Memory B cell (primary cell): ENCODE results near the gene CLCN2.

Source experiments
- ATAC-seq: fragments of 150-1000 bp; cut with Tn5 transposase; 2 replicates; pipeline ENCODE4 v1.10.0; 2021; ENCODE audit warnings: low read depth, mild to moderate bottlenecking, moderate library complexity
- DNase-seq, 2 donors: peaks; one replicate each; pipeline ENCODE4 v3.0.0; 2022; ENCODE audit warnings: low spot score in 2 of 2
- H3K27ac Mint-ChIP-seq: one replicate; pipeline ENCODE4 v1.8.0; 2022; ENCODE audit warnings: mild to moderate bottlenecking, moderate library complexity, mixed read lengths
- H3K27me3 Mint-ChIP-seq: one replicate; pipeline ENCODE4 v1.8.0; 2022; ENCODE audit warnings: mixed read lengths
- H3K36me3 Mint-ChIP-seq: one replicate; pipeline ENCODE4 v1.8.0; 2022; ENCODE audit warnings: mild to moderate bottlenecking, mixed read lengths
- H3K4me1 Mint-ChIP-seq: one replicate; pipeline ENCODE4 v1.8.0; 2022; ENCODE audit warnings: mixed read lengths
- H3K4me3 Mint-ChIP-seq: one replicate; pipeline ENCODE4 v1.8.0; 2022; ENCODE audit warnings: mild to moderate bottlenecking, moderate library complexity, mixed read lengths
- H3K9me3 Mint-ChIP-seq: one replicate; pipeline ENCODE4 v1.8.0; 2022; ENCODE audit warnings: mixed read lengths

CLCN2 gene

DNA sequence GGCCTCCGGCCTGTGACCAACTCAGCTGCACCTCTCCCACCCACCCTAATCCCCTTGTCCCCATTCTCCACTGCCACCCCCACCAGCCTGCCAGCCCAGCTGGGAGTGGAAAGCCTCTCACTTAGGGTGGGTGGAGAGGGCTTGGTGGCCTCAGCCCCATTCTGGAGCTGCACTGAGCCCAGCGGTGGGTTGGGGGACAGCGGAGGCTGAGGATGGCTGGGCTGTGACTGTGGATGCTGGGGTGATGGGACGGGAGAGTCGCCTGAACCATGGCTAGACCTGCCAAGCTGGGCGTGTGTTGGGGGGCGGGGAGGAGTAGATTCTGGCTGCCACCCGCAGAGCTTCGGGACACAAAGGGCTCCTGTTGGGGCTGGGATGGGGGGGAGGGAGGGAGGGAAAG, 1.8 kb downstream of the CLCN2 start:
- Mint-ChIP-seq H3K4me3 (peak overlapping the region; percentile 62), H3K36me3 (no peaks in the 10 kb centered on the region)

DNA sequence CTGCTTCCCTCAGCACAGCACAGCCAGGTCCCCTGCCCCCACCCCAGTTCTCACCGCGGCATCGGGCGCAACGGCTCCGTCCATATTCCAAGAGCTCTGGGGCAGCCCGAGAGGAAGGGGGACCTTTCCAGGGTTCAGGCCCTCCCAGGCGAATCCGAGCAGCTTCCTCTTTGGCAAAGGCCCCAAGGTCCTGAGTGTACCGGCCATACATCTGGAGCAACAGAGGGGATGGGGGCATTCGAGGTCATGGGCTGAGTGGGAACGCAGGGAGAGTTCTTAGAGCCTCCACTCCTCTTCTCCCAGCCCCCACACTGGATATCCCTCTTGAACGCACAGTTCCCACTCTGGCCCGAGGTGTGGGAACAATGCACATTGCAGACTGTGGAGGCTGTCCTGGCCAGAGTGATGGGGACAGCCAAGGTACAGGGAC, 2.5 kb downstream of the CLCN2 start:
- H3K9me3 Mint-ChIP-seq = no peaks in the 10 kb centered on the region
- peak overlapping the region; percentile 41 for H3K4me3 Mint-ChIP-seq
- DNase-seq = no peak
- H3K27me3 Mint-ChIP-seq = no peaks in the 10 kb centered on the region
- H3K27ac Mint-ChIP-seq = no peak overlapping the region
- no peak for ATAC-seq
- H3K36me3 Mint-ChIP-seq = no peaks in the 10 kb centered on the region
- H3K4me1 Mint-ChIP-seq = peaks cover 17% of the 10 kb centered on the region

More for the DNA sequence above, 1.8 kb downstream of the CLCN2 start:
- H3K4me1 Mint-ChIP-seq = peaks cover 21% of the 10 kb centered on the region
- H3K27ac Mint-ChIP-seq = no peak overlapping the region
- no peak for ATAC-seq
- no peaks in the 10 kb centered on the region for H3K9me3 Mint-ChIP-seq
- DNase-seq = no peak
- no peaks in the 10 kb centered on the region for H3K27me3 Mint-ChIP-seq

DNA sequence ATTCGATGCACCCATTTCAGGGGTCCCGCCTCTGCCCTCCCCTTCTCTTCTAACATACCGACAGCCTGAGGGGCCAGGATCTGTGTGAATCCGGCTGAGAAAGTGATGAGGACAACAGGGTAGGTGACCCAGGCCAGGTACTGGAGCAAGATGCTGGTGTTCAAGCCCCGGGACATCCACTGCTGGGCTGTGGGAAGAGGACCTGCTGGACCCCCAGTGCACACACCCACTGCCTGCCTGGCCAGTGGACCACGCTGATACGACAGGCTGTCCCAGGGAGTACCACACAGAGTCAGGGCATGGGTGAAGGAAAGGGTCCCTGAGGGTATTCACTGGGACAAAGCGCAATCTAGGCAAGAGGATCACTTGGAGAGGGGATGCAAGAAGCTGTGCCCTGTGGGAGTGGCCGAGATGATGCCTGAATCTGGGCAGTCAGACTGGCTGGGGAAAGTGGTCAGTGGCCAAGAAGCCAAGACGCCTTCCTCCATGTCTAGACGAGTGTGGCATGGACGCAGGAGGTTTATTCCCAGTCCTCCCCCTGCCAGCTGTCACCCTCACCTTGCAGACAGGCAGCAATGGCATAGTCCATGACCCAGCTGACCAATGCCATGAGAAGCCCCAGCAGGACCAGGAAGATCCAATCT, 3.2 kb downstream of the CLCN2 start:
- no peaks in the 10 kb centered on the region for H3K36me3 Mint-ChIP-seq
- H3K9me3 Mint-ChIP-seq = no peaks in the 10 kb centered on the region
- no peak for DNase-seq
- no peak overlapping the region for H3K27ac Mint-ChIP-seq
- no peaks in the 10 kb centered on the region for H3K27me3 Mint-ChIP-seq
- H3K4me3 Mint-ChIP-seq = no peak overlapping the region
- peaks cover 14% of the 10 kb centered on the region for H3K4me1 Mint-ChIP-seq
- ATAC-seq = no peak

DNA sequence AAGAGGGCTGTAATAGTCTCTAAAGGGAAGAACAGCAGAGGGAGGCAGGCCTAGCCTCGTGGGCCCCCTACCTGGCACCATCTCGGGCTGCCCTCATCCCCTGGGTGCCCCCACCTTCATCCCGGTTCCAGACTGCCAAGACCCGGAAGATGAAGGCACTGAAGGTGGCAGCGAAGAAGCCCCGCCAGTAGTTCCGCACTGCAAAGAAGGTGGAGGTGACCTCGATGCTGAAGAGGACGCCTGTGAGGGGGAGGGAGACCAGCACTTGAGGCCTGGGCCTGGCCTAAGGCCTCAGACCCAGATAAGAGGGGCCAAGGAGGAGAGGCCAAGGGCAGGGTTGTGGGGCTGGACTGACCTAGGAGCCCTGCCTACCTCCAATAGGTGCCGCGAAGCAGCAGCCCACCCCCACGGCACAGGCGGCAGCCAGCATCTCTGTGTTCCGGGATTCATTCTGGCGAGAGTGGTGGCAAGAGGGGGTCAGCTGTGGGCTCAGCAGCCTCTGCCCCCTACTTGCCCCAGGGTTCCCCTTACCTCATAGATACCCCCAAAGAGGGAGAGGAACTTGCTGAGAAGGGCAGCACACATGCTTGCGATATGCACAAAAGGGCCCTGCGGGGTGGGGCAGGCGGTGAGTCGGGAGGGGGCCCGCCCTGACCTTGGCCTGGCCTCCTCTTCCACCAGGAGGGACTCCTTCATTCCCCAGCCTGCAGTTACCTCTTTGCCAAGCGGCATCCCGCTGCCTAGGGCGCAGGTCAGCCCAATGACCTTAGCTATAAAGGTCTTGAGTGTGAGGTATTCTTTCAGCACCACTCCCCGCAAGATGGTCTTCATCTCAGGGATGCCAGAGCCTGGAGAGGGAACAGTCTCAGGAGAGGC, 3.9 kb downstream of the CLCN2 start:
- Mint-ChIP-seq H3K36me3 (no peaks in the 10 kb centered on the region), H3K4me3 (no peak overlapping the region), H3K27ac (no peak overlapping the region), H3K9me3 (no peaks in the 10 kb centered on the region), H3K27me3 (no peaks in the 10 kb centered on the region), H3K4me1 (peaks cover 13% of the 10 kb centered on the region)
- DNase-seq (no peak), ATAC-seq (no peak)

DNA sequence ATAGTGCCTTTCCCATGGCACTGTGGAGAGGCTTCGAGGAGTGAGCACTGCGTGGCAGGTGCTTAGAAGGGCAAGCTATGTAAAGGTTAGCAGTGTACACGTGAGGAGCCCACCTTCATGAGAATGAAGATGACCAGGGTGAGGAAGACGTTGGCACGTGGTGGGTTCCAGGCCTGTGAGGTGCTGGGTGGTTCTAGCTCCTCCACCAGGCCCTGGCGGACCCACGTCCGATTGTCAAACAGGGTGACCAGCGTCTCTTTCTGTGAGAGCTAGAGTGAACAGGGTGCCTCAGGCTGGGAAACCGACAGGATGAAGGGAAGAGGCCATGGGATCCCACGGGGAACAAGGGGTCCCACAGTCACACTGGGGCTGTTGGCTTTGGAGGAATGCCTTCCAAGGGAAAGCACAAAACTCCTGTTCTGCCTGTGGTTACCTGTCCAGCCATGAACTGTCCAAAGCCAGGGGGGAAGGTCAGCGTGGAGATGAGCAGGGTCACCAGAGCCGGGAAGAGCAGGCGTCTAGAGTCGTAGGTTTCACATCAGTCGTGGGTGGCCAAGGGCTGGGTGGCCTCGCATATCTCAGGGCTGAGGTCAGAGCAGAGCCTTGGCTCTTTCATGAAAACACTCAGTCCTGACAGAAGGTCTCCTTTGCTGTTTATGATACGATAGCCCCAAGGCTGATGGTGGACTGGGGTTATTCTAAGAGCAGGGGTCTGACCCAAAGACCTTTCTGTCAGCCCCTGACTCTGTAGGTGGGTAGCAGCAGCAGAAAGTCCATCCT, 6.0 kb downstream of the CLCN2 start:
- peaks cover 5% of the 10 kb centered on the region for H3K4me1 Mint-ChIP-seq
- H3K36me3 Mint-ChIP-seq = no peaks in the 10 kb centered on the region
- H3K27ac Mint-ChIP-seq = no peak overlapping the region
- H3K4me3 Mint-ChIP-seq = no peak overlapping the region
- no peaks in the 10 kb centered on the region for H3K9me3 Mint-ChIP-seq
- ATAC-seq (no peak), DNase-seq (no peak)
- no peaks in the 10 kb centered on the region for H3K27me3 Mint-ChIP-seq

DNA sequence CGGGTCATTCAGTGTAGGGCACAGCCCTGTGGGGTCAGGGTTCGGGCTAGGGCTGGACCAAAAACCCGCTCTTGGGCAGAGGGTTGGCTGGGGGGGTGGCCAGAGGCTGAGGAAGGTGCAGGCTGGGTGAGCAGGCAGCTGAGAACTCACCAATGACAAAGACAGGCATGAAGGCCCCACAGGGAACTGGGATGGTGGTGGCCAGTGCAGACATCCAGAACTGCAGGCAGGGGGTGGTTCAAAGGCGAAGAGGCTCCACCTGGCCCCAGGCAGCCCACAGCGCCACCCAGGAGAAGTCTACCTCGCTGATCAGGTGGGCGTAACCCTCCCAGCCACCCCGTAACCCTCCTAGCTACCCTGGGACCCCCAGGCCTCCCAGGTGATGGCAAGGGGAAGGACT, 6.7 kb downstream of the CLCN2 start:
- ATAC-seq (no peak), DNase-seq (no peak)
- Mint-ChIP-seq H3K9me3 (no peaks in the 10 kb centered on the region), H3K4me3 (no peak overlapping the region), H3K27ac (no peak overlapping the region), H3K36me3 (no peaks in the 10 kb centered on the region), H3K4me1 (peaks cover 2% of the 10 kb centered on the region), H3K27me3 (no peaks in the 10 kb centered on the region)

DNA sequence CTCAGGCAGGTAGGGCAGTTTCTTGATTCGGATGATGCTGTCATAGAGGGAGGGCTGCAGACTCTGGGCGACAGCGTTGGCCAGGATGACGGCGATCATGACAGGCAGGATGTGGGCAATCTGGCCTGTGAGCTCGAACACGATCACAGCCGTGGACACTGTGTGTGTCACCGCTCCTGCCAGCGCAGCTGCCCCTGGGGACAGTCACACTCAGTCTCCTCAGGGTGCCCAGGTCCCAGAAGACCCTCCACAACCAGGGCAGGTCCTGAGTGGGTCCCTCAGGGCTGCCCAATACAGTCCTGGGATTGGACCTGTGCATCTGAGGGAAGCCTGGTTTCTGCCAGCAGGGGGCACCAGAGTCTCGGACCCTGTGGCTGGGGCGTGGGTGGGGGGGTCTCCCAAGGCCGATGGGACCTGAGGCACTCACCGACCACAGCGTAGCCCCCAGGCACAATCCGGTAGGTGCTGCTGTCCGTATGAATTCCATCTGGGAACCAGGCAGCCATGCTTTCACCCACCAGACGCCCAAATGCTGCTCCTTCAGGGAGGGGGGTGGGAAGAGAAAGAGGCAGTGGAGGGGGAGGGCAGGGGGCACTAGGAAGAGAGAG, 7.2 kb downstream of the CLCN2 start:
- DNase-seq (peak; percentile 55 to 61), ATAC-seq (peak; percentile 84)
- Mint-ChIP-seq H3K36me3 (no peaks in the 10 kb centered on the region), H3K27ac (no peak overlapping the region), H3K27me3 (no peaks in the 10 kb centered on the region), H3K4me1 (peaks cover 2% of the 10 kb centered on the region), H3K4me3 (no peak overlapping the region), H3K9me3 (no peaks in the 10 kb centered on the region)

DNA sequence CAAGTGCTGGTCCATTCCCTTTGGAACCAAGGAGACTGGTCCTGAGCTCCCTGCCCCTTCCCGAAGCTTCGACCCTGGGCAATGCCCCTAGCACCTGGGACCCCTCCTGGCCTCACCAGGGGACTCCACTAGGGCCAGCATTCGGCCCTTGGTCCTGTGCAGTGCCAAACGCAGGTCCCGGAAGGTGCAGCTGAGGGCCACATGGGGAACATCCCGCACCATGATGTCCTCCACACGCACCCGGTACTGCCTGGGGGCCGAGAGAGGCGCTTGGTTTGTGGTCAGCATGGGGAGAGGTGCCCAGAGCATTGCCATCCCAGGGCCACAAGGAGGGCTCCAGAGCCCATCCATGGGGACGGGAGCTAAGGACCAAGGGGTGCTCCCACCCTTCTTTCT, 7.9 kb downstream of the CLCN2 start:
- H3K27me3 Mint-ChIP-seq = no peaks in the 10 kb centered on the region
- H3K4me3 Mint-ChIP-seq = no peak overlapping the region
- DNase-seq (no peak), ATAC-seq (no peak)
- no peaks in the 10 kb centered on the region for H3K9me3 Mint-ChIP-seq
- H3K4me1 Mint-ChIP-seq = peaks cover 2% of the 10 kb centered on the region
- H3K36me3 Mint-ChIP-seq = no peaks in the 10 kb centered on the region
- H3K27ac Mint-ChIP-seq = no peak overlapping the region

DNA sequence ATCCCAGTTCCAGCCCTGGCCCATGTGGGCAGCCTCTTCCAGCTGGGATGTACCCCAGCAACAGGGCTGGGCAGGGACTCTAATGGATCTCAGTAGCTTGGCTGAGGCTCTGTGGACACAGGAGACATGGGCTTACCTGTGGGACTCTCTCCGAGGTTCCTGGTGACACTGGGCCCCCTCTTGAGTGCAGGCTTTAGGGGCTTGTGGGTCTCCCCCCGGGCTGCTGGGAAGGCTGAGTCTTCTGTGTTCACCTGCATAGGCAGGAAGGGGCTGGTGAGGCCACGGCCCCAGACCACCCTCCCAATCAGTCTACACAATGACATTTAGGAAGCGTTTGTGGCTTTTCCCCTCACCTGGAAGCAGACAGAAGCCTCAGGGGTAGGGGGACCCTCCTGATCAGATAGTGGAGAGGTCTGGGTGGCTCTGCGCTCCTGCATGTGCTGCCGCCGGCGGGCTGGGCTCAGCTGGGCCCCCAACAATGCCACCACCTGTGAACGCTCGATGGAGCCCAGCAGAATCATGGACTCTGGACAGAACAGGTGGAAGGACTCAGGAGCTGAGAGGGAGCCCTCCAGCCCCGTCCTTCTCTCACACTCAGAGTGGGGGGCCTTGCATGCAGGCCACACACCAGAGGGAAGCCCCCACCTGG, 8.4 kb downstream of the CLCN2 start:
- no peak overlapping the region for H3K4me3 Mint-ChIP-seq
- H3K4me1 Mint-ChIP-seq = peaks cover 2% of the 10 kb centered on the region
- no peak overlapping the region for H3K27ac Mint-ChIP-seq
- H3K27me3 Mint-ChIP-seq = no peaks in the 10 kb centered on the region
- H3K36me3 Mint-ChIP-seq = no peaks in the 10 kb centered on the region
- no peaks in the 10 kb centered on the region for H3K9me3 Mint-ChIP-seq
- DNase-seq (no peak), ATAC-seq (no peak)

DNA sequence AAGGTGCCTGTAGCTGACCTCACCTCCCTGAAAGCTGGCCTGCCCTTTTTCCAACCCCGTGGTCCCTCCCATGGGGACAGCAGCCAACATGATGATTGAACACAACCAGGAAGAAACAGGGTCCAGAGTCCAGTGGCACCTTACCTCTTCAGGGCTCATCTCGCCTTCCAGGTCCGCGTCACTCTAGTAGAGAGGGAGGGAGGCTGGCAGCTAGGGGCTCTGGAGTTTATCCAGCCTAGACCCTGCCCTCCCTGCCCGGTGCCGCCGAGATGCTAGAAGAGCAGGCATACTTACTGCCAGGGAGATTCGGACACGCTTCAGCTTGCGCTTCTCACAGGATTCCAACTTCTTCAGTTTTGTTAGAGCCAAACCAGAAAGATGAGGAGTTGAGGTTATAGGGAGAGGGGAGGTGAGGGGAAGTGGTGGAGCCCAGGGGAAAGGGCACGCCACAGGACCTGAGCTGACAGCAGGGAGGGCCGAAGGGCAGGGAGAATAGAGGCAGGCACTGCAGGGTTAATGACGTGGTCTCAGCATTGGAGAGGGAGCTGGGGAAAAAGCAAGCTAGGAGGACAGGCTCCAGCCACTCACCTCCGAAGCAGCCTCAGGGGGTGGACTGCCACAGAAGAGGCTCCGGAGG, 9.1 kb downstream of the CLCN2 start:
- Mint-ChIP-seq H3K4me1 (peaks cover 2% of the 10 kb centered on the region), H3K27me3 (no peaks in the 10 kb centered on the region), H3K4me3 (no peak overlapping the region), H3K36me3 (no peaks in the 10 kb centered on the region), H3K9me3 (no peaks in the 10 kb centered on the region), H3K27ac (no peak overlapping the region)
- no peak for DNase-seq
- no peak for ATAC-seq

DNA sequence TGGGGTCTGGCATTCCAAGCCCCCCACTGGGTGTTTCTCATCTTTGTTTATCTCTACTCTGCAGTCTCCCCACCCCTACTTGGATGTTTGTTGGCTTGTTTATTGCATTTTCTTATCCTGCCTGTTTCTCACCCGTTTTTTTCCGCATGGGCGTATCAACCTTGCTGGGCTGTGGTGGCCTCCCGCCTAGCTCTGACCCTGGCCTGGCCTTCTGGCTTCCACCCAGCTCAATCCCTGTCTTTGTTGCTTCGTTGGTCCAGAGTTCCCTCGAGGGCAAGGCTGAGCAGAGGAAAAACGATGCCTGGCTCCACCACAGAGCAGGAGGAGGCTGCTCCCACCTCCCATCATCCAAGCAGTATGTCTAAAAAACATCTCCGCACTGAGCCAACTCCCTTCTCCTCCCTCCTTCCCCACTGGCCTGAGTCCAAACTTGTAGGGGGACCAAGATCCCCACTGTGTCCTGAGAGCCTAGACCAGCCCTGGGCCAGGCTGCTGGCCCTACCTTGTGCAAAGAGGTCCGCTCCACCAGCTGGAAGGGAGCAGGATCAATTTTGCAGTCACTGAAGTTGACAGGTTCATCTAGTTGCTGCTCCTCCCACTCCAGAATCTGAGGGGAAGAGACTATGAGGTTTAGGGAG, 9.8 kb downstream of the CLCN2 start:
- no peak for DNase-seq
- Mint-ChIP-seq H3K36me3 (no peaks in the 10 kb centered on the region), H3K9me3 (no peaks in the 10 kb centered on the region), H3K27me3 (no peaks in the 10 kb centered on the region), H3K27ac (no peak overlapping the region), H3K4me3 (no peak overlapping the region), H3K4me1 (peaks cover 2% of the 10 kb centered on the region)
- no peak for ATAC-seq

DNA sequence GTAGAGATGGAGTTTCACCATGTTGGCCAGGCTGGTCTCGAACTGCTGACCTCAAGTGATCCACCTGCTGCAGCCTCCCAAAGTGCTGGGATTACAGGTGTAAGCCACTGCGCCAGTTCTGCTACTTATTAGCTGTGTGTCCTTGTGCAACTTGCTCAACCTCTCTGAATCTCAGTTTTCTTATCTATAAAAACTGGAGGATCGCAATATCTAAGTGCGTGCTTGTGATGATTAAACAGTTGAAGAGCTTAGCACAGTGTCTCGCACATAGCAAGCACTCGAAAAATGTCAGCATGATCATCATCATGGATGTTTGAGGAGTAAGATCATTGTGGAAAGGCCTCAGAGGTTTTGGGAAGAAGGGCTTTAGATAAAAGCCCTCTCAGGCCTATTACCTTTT, 10.8 kb downstream of the CLCN2 start:
- no peak overlapping the region for H3K27ac Mint-ChIP-seq
- H3K4me1 Mint-ChIP-seq = peaks cover 2% of the 10 kb centered on the region
- ATAC-seq = no peak
- DNase-seq = no peak
- no peaks in the 10 kb centered on the region for H3K27me3 Mint-ChIP-seq
- no peak overlapping the region for H3K4me3 Mint-ChIP-seq
- H3K36me3 Mint-ChIP-seq = peaks cover under 1% of the 10 kb centered on the region
- no peaks in the 10 kb centered on the region for H3K9me3 Mint-ChIP-seq
